HPDE6-E6E7 (cell line): ENCODE data around the gene ZNF579.

Experiments used
- DNase-seq: peaks from one replicate; pipeline ENCODE4 v3.0.0; 2011; ENCODE audit warnings: missing footprints; ENCODE audit errors: extremely low spot score

Gene ZNF579

DNA sequence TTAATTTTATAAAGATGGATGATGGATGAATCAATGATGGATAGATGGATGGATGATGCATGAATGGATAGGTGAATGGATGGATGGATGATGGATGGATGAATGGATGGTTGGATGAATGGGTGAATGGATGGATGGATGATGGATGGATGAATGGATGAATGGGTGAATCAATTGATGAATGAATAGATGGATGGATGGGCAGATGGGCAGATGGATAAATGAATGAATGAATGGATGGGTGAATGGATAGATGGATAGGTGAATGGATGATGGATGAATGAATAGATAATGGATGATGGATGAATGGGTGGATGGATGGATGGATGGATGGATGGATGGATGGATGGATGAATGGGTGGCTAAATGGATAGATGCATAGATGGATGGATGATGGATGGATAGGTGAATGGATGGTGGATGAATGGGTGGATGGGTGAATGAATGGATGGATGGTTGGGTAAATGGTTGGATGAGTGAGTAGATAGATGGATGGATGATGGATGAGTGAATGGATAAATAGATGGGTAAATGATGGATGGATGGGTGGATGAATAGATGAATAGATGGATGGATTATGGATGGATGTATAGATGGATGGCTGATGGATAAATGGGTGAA is 12.8 kb downstream of the ZNF579 start:
- no peak for DNase-seq

DNA sequence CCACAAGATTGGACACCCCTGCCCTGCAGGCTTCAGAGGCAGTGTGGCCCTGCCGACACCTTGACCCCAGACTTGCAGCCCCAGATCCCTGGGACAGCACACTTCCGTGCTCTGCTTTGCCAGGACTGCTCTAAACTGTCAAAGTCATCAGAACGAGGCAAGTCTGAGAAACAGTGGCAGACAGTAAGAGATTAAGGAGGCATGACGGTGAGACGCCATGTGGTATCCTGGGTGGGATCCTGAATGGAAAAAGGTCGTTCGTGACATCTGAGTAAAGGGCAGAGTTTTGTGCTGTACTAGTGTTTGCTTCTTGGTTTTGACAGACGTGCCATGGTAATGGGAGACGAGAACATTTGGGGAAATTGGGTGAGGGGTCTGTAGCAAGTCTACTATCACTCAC is 13.8 kb downstream of the ZNF579 start:
- no peak for DNase-seq

DNA sequence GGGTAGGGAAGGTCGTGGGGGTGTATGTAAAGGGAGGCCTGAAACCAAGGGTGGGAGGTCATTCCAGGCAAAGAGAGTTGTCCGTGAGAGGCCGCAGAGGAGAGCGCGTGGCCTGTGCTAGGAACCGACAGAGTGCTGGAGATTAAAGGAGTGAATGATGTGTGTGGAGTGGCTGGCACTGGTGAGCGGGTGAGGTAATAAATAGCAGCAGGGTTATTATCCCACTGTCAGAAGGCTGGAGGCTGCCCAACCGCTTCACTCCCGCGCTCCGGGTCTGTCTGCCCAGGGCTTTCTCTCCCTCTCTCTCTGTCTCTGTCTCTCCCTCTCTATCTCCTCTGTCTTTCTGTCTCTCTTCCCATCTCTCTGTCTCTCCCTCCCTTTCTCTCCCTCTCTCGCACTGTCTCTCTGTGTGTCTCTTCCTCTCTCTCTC is 17.4 kb downstream of the ZNF579 start:
- DNase-seq: no peak

DNA sequence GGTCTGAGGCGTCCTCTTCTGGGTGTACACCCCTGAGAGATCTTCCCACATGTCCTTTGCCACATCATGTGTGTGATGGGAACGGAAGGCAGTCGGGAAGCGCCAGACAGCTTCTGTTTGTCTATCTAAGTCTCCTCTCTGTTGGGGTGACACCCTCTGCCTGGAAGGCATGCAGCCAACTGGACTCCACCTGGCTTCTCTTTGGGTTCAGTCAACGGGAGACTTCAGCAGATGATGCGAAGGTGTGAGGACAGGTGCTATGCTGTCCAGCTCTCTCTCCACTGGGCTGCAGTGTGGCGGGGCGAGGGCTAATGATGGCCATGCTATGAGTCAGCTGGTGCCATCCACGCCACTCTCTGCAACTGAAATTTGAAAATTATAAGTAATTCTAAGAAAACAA is 21.0 kb downstream of the ZNF579 start:
- DNase-seq: no peak

DNA sequence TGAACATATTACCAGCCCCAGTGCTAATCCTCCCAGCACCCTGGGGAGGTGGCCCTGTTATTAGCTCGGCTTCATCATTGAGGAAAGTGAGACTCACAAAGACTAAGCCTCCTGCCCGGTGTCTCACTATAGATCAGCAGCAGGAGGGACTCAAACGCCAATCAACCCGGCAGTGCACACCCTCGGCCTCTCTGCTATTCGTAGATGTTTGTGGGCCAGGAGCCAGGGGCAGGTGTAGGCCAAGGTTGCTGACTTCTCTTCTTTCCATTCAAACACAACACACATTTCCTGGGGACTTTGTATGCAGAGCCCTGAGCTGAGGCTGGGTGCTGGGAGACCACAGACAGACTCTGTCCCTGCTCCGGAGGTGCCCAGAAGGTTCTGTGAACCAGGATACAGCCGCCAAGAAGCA is 25.9 kb downstream of the ZNF579 start:
- no peak for DNase-seq

DNA sequence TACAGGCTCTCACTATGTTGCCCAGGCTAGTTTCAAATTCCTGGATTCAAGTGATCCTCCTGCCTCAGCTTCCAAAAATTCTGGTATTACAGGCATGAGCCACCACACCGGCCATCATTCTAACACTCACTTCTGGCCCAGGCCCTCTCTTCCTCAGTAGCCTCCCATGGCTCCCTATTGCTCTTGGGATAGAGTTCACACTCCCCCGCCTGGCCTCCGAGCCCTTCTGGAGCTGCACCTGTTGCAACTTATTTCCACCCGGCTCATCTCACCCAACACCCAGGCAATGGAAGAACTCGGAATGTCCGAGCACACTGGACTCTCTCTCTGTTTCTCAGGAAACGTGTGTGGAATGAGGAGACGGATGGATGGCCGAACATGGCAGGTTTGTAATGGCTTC is 26.3 kb downstream of the ZNF579 start:
- no peak for DNase-seq

DNA sequence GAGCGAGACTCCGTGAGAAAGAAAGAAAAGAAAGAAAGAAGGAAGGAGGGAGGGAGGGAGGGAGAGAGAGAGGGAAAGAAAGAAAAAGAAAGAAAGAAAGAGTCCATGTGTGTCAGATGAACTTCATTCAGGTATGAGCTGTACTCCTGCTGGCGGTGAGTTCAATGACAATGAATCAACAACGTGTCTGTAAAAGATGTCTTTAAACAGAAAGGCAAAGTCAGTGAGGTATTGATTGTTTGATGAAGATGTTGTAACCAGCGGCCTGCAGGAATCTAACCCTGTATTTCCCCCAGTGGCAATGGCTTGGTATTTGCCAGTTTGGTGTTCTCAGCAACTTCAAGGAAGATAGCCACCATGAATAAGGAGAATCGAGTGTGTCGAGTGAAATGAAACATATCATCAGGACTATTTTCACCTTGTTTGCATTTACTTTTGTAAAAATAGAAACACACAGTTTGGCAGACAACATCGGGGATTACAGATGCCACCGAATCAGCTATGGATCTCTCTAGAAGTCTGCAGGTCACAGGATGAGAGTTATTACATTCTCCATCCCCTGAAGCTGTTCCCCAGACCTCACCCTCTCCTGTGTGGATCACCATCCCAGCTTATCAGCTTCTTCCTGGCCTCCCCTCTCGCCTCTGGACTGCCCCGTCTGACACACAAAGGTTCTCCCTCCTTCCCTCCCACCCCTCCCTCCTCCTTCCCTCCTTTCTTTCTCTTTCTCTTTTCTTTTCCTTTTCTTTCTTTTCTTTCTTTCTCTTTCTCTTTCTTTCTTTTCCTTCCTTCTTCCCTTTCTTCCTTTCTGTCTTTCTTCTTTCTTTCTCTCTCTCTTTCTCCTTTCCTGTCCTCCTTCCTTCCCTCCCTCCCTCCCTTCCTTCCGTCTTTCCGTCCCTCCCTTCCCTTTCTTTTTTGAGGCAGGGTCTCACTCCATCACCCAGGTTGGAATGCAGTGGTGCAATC is 27.1 kb downstream of the ZNF579 start:
- no peak for DNase-seq

DNA sequence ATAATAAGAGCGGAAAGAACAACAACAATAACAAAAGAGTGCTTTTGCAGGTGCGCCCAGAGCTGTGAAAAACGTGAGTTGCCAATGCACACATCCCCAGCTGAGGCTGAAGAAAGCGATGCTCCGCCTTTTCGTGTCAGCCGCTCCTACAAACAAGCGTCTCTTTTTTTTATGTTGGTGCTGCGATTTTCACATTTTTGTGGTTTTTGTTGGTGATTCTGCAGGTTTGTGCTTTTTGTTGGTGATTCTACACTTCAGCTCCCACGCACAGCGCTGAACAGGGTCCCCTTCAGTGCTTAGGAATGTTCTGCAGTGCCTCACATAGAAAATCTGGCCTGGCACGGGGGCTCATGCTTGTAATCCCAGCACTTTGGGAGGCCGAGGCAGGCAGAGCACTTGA is 28.0 kb downstream of the ZNF579 start:
- DNase-seq: no peak

DNA sequence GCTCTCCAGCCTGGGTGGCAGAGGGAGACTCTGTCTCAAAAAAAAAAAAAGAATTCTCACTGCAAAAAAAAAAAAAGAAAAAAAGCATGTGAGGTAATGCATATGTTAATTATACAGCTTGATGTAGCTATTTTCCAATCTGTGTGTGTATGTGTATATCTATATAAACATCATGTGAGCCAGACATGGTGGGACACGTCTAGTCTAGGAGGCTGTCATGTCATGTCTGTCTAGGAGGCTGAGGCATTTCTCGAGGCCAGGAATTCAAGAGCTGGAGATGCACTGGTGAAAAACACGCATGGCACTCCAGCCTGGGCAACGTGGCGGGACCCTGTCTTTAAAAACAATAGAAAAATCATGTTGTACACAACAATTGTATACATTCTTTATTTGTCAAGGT is 28.4 kb downstream of the ZNF579 start:
- no peak for DNase-seq

DNA sequence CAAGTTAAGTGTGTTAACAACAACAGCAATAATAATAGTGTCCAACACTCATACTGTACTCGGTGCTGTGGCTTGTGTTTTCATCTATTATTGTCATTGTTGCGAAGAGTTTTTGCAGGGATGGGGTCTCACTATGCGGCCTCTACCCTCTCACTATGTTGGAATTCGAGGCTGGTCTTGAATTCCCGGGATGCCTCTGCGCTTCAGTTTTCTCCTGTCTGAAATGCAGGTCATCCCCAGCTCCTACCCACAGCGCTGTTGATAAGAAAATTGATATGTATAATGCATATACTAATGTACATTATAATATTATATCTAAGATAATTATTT is 30.4 kb downstream of the ZNF579 start:
- DNase-seq: no peak

DNA sequence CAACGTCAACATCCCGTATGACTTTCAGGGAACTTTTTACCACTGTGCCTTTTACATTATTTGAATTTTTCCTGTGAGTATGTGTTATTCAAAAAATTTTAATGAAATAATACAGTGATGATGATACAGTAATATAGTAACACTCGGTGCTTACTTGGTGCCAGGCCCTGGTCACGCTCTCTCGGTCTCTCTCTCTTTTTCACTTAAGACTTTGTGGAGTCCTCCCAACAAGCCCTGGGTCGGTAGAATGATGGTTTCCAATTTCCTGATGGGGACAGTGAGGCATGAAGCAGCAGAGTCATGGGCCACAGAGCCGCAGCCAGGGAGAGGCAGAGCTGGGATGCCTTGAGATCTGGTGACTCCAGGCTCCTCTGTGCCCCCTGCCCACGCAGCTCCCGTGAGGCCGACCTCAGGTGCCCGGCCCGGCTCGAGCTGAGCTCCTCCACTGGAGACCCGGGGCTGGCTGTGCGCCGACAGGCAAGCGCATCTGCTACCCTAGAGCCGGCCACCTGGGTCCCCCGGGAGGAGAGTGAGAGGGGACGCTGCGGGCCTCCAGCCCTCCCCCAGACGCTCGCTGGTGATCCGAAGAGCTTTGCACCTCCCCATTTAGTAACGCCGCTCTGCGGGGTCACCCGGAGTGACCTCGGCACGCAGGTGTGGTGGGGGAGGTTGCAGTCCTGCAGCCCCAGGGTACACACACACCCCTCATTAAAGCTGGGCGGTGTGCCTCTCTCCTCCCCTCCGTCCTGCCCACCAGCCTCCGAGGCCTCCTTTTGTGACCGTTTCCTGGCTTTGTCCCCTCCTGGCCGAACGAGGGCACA is 30.9 kb downstream of the ZNF579 start:
- peak; percentile 60 for DNase-seq

DNA sequence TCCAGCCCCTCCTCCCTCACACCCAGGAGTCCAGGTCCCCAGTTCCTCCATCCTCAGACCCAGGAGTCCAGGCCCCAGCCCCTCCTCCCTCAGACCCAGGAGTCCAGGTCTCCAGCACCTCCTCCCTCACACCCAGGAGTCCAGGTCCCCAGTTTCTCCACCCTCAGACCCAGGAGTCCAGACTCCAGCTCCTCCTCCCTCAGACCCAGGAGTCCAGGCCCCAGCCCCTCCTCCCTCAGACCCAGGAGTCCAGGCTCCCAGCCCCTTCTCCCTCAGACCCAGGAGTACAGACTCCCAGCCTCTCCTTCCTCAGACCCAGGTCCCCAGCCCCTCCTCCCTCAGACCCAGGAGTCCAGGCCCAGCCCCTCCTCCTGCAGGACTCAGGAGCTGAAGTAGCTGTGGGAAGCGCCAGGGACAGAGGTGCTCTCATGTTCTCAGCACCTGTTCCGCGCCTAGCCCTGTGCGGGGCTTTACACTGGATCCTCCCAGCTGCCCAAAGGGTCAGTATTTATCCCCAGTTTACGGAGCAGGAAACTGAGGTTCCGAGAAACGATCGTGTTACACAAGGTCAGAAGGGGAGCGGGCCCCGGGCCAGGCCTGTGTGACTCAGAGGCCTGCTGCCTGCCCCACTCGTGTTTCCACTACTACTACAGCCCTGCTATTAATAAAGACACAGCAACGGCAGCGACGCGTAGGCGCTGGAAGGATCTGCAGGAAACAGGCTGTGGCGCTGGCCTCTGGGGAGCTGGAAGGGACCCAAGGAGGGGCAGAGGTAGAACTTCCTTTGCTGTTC is 33.6 kb downstream of the ZNF579 start:
- peak; percentile 38 for DNase-seq

DNA sequence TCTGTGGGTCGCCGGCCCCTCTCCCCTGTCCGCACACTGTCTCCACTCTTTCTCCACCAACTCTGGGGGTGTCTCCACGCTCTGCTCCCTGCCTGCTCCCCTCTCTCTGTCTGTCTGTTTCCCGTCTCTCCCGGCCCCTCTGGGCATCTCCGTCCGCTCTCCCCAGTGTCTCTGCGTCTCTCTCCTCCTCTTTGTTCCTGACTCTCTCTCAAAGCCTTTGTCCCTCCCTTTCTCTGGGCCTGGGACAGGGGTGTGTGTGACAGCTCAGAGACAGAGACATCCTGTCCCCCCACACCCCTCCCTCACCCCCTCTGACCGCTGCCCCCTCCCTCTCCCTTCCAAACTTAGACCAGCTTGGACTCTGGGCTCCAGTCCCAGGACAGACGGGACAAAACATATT is 34.6 kb downstream of the ZNF579 start:
- DNase-seq: no peak

DNA sequence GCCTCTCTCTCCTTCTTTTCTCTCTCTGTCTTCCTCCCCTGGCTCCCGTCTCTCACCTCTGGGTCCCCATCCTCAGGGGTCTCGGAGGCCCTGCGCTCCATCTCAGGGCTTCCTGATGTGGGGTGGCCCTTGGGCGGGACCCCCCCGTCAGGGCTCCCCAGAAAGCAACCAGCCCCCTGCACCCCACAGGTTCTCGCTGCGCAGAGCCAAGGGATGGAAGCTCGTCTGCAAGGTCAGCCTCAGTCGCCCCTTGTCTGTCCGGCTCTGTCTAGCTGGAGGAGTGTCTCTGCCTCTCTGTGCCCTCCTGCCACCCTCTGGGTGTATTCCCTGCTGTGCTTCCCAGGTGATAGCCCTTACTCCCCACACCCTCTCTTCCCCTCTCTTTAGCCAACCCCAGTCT is 35.2 kb downstream of the ZNF579 start, which contains the start of gene SBK3:
Gene SBK3 (minus strand): TSS at position 101 of the 400 bp plus-strand sequence. CDS start 0 bp downstream, at position 101.
- DNase-seq: no peak

DNA sequence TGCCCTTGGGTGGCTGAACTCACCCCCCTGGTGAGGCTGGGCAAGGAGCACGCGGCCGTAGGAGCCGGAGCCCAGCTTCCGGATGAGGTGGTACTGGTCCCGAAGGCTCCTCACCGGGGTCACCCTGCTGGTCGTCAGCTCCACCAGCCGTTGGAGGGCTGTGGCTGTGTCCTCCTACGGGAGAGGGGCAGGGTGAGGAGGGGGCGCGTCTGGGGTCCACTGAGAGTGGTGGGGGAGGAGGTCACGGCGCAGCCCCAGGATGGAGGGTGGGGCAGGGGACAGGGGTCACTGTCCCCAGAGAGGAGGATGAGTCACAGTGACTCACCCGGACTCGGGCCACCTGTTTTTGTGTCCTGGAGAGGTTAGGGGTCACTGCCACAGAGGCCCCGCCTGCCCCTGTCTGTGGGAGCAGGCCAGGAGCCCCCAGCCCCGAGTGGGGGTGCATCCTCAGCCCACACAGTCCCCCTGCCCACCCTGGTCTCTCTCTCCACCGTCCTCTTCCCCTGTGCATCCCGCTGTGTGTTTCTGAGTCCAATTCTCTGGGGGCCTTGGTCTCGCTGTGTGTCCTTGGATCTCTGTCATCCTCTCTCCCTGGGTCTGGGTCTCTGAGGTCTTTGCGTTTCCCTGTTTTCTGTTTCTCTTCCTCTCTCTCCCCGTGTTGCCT is 35.7 kb downstream of the ZNF579 start:
- DNase-seq: no peak

DNA sequence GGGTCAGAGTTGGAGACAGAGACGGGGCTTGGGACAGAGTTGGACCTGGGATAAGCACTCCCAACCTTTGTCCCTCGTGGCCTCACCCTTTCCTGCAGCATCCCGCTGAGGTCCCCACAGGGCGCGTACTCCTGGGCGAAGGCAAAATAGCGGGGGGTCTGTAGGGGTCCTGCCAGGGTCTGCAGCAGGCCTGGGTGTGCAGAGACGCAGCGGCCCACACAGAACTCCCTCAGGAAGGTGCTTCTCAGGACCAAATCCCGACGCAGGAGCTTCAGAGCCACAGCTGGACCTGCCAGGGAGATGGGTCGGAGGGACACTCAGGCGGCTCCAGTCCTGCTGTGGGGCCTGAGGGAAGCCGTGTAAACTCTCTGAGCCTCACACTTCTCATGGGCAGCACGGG is 36.6 kb downstream of the ZNF579 start:
- no peak for DNase-seq

DNA sequence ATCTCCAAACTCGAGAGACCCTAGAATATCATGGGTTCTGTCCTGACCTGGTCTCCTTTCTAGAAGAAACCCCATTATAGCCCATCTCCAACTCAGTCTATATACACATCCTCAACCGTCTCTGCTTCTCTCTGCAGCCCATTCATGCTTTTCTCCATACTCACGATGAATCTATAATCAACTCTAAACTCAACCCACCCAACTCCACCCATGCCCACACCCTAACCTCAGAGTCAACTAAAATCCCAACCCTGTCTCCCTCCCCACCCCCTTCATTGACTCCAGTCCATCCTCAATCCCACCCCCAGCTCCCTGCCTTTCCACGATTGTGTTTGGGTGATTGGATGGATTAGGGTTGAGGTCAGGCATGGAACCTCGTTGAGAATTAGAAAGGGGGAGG is 37.1 kb downstream of the ZNF579 start:
- no peak for DNase-seq

DNA sequence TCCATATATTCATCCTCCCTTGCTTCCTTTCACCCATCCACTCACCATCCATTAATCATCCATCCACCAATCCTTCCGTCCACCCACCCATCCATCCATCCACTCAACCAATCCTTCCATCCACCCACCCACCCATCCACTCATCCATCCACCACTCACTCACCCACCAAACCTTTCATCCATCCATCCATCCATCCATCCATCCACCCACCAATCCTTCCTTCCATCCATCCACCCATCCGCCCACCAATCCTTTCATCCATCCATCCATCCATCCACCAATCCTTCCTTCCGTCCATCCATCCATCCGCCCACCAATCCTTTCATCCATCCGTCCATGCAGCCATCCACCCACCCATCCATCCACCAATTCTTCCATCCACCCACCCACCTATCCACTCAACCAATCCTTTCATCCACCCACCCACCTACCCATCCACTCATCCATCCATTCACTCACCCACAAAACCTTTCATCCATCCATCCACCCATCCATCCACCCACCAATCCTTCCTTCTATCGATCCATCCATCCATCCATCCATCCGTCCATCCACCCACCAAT is 38.3 kb downstream of the ZNF579 start:
- no peak for DNase-seq

DNA sequence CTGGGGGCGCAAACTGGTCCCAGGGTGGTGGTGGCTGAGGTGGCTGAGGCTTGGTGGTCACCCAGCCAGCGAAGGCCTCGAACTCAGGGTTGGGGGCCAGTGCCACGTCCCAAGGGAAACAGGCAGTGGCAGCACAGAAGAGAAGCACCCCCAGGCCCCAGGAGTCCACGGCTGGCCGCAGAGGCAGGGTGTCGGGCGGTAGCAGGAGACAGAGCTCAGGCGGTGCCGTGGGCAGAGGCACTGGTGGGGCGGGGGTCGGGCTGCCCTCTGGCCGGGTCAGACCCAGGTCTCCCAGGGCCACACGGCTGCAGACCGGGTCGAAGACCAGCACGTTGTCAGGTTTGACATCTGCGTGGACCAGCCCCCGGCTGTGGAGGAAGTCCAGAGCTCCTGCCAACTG is 39.6 kb downstream of the ZNF579 start:
- no peak for DNase-seq

DNA sequence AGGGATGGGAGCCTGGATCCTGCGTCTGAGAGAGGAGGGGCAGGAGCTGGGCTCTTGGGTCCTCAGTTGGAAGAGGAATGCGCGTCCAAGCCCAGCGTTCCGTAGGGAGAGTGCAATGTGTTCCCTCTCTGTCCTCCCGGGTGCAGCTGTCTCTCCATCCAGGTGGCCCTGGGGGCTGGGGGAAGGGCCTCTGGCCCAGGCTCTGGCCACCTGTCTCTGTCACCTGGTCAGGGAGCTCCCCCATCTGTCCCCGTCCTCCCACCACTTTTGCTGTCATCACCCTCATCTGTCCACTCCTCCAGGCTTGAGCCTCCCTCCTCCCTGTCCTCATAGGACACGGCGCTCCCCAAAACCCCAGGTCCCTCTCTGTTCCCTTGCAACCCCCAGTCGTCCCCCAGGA is 40.0 kb downstream of the ZNF579 start:
- no peak for DNase-seq
